OCI-LY1 (cell line): Measurements from ENCODE around the gene TREM2.

Source experiments
- CTCF ChIP-seq: fragments of 200-600 bp; sonication (generic), shearing (Covaris generic); IDR thresholded peaks from 2 replicates; pipeline ENCODE4 v1.5.1; 2017; ENCODE audit warnings: mild to moderate bottlenecking, antibody characterized with exemption, low read length, moderate library complexity, mixed read lengths
- EZH2 ChIP-seq: fragments of 200-600 bp; sonication (generic), shearing (Covaris generic); IDR thresholded peaks from 2 replicates; pipeline ENCODE4 v1.8.0; 2017; ENCODE audit warnings: borderline replicate concordance, mixed run types, mild to moderate bottlenecking, antibody characterized with exemption, low read length, moderate library complexity, mixed read lengths

GRCh38 chr6:41150671-41151070, 12.2 kb downstream of the TREM2 start:
- TF ChIP-seq CTCF (no peak), EZH2 (no peak)
